Measurements from ENCODE around the gene ZBTB9.

ZBTB9 gene

GRCh38 chr6:33415831-33416230 is 38.5 kb upstream of the ZBTB9 start:
- TF ChIP-seq CTCF (IDR thresholded peaks at IDR 0.05; ENCODE audit: insufficient read depth, low read depth, low read length, missing control alignments): no peak
- DNase-seq (ENCODE audit: low read depth): no peak
- peak overlapping the region; percentile 79 for H3K4me3 ChIP-seq (ENCODE audit: low read depth, low read length)

GRCh38 chr6:33416386-33417127 is 37.8 kb upstream of the ZBTB9 start:
- peak overlapping the region; percentile 79 for H3K4me3 ChIP-seq (ENCODE audit: low read depth, low read length)
- no peak for TF ChIP-seq CTCF (IDR thresholded peaks at IDR 0.05; ENCODE audit: insufficient read depth, low read depth, low read length, missing control alignments)
- DNase-seq (ENCODE audit: low read depth): peak; percentile 80

GRCh38 chr6:33417128-33417902 is 37.1 kb upstream of the ZBTB9 start:
- DNase-seq (ENCODE audit: low read depth): peak; percentile 32
- TF ChIP-seq CTCF (IDR thresholded peaks at IDR 0.05; ENCODE audit: insufficient read depth, low read depth, low read length, missing control alignments): no peak
- peak overlapping the region; percentile 79 for H3K4me3 ChIP-seq (ENCODE audit: low read depth, low read length)

GRCh38 chr6:33417903-33418689 is 36.3 kb upstream of the ZBTB9 start, which contains the start of gene CUTA:
CUTA (minus strand) TSS chr6:33418107; CDS start chr6:33418000, 107 bp downstream.
- peak; percentile 37 for TF ChIP-seq CTCF (IDR thresholded peaks at IDR 0.05; ENCODE audit: insufficient read depth, low read depth, low read length, missing control alignments)
- DNase-seq (ENCODE audit: low read depth): peak; percentile 100
- peak within 1 kb of the TSS; percentile 79 for H3K4me3 ChIP-seq (ENCODE audit: low read depth, low read length)

GRCh38 chr6:33418690-33419291 is 35.6 kb upstream of the ZBTB9 start:
- DNase-seq (ENCODE audit: low read depth): peak; percentile 61
- no peak for TF ChIP-seq CTCF (IDR thresholded peaks at IDR 0.05; ENCODE audit: insufficient read depth, low read depth, low read length, missing control alignments)
- H3K4me3 ChIP-seq (ENCODE audit: low read depth, low read length): peak overlapping the region; percentile 65

Data from GM12865 (cell line).